ENCODE measurements around the gene ITPRIP. TPM values are rescaled to one million over a fixed set of nuclear protein-coding genes. Genes with fewer than 3 reads are reported as not detected.

ITPRIP gene
- total and polyA plus RNA-seq, 2 donors (not counting 1 experiment from before 2014, with no cell fraction given), result 6.8 to 18.8 TPM

- Histone ChIP-seq H2AFZ (ENCODE audit: low read length) (no peak overlapping the region), H3K4me1 (ENCODE audit: control insufficient read depth, extremely low read depth, insufficient read depth, low read length) (peaks cover 4% of the 10 kb centered on the region), H3K27ac (ENCODE audit: insufficient read depth, low read length) (peak overlapping the region; percentile 75), H3K4me2 (ENCODE audit: extremely low read depth, insufficient read depth, low read length) (peak overlapping the region; percentile 10), H3K79me2 (ENCODE audit: control insufficient read depth, insufficient read depth, low read length) (peaks cover 37% of the 10 kb centered on the region), H3K27me3 (ENCODE audit: control insufficient read depth, insufficient read depth, low read length) (no peaks in the 10 kb centered on the region), H3K36me3 (ENCODE audit: control insufficient read depth, insufficient read depth, low read length) (peaks cover 14% of the 10 kb centered on the region), H3K4me3 (replicated peaks in 1 of 4; ENCODE audit: control extremely low read depth in 1 of 4, insufficient read depth in 1 of 4, low read depth in 3 of 4, low read length in 4 of 4) (no peak overlapping the region), H3K9me3 (ENCODE audit: control insufficient read depth, insufficient read depth, low read depth, low read length) (no peaks in the 10 kb centered on the region), H4K20me1 (ENCODE audit: control insufficient read depth, extremely low read depth, insufficient read depth, low read length) (no peaks in the 10 kb centered on the region), H3K9ac (ENCODE audit: insufficient read depth, low read length) (no peak overlapping the region)
- TF ChIP-seq CTCF (conservative IDR thresholded peaks at IDR 0.05 in 1 of 2, IDR thresholded peaks at IDR 0.05 in 1 of 2; ENCODE audit: low read depth in 1 of 2, low read length in 2 of 2), result no peak
- DNase-seq (ENCODE audit: low read depth in 2 of 2), result peak; percentile 87 to 94
Measured at GRCh38 chr10:104309980-104310978, 28.0 kb downstream of the ITPRIP start.

GRCh38 chr10:104308439-104308903, 29.8 kb downstream of the ITPRIP start:
- TF ChIP-seq CTCF (conservative IDR thresholded peaks at IDR 0.05 in 1 of 2, IDR thresholded peaks at IDR 0.05 in 1 of 2; ENCODE audit: low read depth in 1 of 2, low read length in 2 of 2) (no peak), EZH2 (IDR thresholded peaks at IDR 0.05; ENCODE audit: low read length, missing control alignments) (no peak)
- no peak overlapping the region for H3K9ac ChIP-seq (ENCODE audit: insufficient read depth, low read length)
- no peaks in the 10 kb centered on the region for H4K20me1 ChIP-seq (ENCODE audit: control insufficient read depth, extremely low read depth, insufficient read depth, low read length)
- H3K27ac ChIP-seq (ENCODE audit: insufficient read depth, low read length), result no peak overlapping the region
- H3K4me2 ChIP-seq (ENCODE audit: extremely low read depth, insufficient read depth, low read length), result no peak overlapping the region
- H3K27me3 ChIP-seq (ENCODE audit: control insufficient read depth, insufficient read depth, low read length), result no peaks in the 10 kb centered on the region
- peaks cover 20% of the 10 kb centered on the region for H3K79me2 ChIP-seq (ENCODE audit: control insufficient read depth, insufficient read depth, low read length)
- H3K9me3 ChIP-seq (ENCODE audit: control insufficient read depth, insufficient read depth, low read depth, low read length), result no peaks in the 10 kb centered on the region
- H2AFZ ChIP-seq (ENCODE audit: low read length), result no peak overlapping the region
- H3K4me3 ChIP-seq (replicated peaks in 1 of 4; ENCODE audit: control extremely low read depth in 1 of 4, insufficient read depth in 1 of 4, low read depth in 3 of 4, low read length in 4 of 4), result no peak overlapping the region
- no peaks in the 10 kb centered on the region for H3K36me3 ChIP-seq (ENCODE audit: control insufficient read depth, insufficient read depth, low read length)
- H3K4me1 ChIP-seq (ENCODE audit: control insufficient read depth, extremely low read depth, insufficient read depth, low read length), result peaks cover 4% of the 10 kb centered on the region
- peak in 1 of 2 donors; percentile 19 for DNase-seq (ENCODE audit: low read depth in 2 of 2)

DNA sequence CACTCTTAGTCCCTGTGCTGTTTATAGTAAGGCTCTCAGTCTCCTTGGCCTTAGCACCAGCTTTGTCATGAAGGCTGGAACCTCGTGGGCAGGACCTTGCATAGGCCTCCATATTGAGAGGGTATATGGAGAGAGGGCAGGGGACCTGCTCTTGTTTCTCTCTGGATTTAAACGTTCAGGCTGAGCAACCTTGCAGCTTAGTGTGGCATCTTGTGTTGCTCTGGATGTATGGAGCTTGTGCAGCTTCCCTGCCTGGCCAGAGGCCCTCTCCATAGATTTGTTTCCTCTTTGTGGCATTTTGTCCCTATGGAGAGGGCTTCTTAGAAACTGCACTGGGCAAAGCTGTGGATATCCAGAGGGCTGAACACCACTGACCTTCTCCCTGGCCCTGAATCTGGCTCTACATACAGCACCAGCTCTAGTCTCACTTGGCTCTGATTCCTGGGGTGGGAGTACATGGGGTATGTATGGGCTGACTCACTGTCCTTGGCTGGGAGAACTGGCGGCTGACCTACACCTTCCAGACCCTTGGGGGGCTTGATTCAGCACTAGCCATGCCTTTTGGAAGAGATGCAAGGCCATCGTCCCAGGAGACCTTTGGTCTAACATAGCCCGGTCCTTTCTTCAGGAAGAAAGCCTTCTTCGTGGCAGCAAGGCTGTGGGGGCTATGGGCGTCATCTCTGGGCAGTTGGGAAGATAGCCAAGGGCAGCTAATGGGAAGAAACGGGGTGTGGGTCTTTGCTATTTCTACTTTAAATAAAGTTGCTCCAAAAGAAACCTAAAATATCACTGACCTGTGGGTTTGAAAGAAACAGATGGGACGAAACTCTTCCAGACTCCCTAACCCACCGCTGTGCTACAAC, 30.5 kb downstream of the ITPRIP start:
- Histone ChIP-seq H3K4me1 (ENCODE audit: control insufficient read depth, extremely low read depth, insufficient read depth, low read length) (peaks cover 4% of the 10 kb centered on the region), H4K20me1 (ENCODE audit: control insufficient read depth, extremely low read depth, insufficient read depth, low read length) (no peaks in the 10 kb centered on the region), H3K9me3 (ENCODE audit: control insufficient read depth, insufficient read depth, low read depth, low read length) (no peaks in the 10 kb centered on the region), H3K4me3 (replicated peaks in 1 of 4; ENCODE audit: control extremely low read depth in 1 of 4, insufficient read depth in 1 of 4, low read depth in 3 of 4, low read length in 4 of 4) (no peak overlapping the region), H3K79me2 (ENCODE audit: control insufficient read depth, insufficient read depth, low read length) (peaks cover 14% of the 10 kb centered on the region), H3K27me3 (ENCODE audit: control insufficient read depth, insufficient read depth, low read length) (no peaks in the 10 kb centered on the region), H3K4me2 (ENCODE audit: extremely low read depth, insufficient read depth, low read length) (no peak overlapping the region), H3K36me3 (ENCODE audit: control insufficient read depth, insufficient read depth, low read length) (no peaks in the 10 kb centered on the region), H3K9ac (ENCODE audit: insufficient read depth, low read length) (no peak overlapping the region), H3K27ac (ENCODE audit: insufficient read depth, low read length) (no peak overlapping the region), H2AFZ (ENCODE audit: low read length) (no peak overlapping the region)
- DNase-seq (ENCODE audit: low read depth in 2 of 2), result peak; percentile 47 to 62
- TF ChIP-seq EZH2 (IDR thresholded peaks at IDR 0.05; ENCODE audit: low read length, missing control alignments) (no peak), CTCF (conservative IDR thresholded peaks at IDR 0.05 in 1 of 2, IDR thresholded peaks at IDR 0.05 in 1 of 2; ENCODE audit: low read depth in 1 of 2, low read length in 2 of 2) (no peak)

All from fibroblast of lung (primary cell).